Ureter (tissue), 1 donor: ENCODE data around the gene CSF2RB. TPM values are rescaled to one million over a fixed set of nuclear protein-coding genes. Genes with fewer than 3 reads are reported as not detected.
"Not testable (repeated sequence)": the region's sequence is repeated elsewhere in the genome, so short reads cannot be mapped to it uniquely, and the experiment has no call there.

Experiments used
- DNase-seq: peaks from one replicate; pipeline ENCODE4 v3.0.0-alpha.2; 2020; ENCODE audit warnings: low spot score
- total RNA-seq: library from RNA; stranded (reverse); gene quantifications from one replicate; pipeline ENCODE4 v1.2.4, GENCODE V29; 2023
- donor health status: DM: yes; HTN: yes; CAD: no.

Gene CSF2RB
- total RNA-seq, 1 donor from 2014 or later, result 8.6 TPM

DNA sequence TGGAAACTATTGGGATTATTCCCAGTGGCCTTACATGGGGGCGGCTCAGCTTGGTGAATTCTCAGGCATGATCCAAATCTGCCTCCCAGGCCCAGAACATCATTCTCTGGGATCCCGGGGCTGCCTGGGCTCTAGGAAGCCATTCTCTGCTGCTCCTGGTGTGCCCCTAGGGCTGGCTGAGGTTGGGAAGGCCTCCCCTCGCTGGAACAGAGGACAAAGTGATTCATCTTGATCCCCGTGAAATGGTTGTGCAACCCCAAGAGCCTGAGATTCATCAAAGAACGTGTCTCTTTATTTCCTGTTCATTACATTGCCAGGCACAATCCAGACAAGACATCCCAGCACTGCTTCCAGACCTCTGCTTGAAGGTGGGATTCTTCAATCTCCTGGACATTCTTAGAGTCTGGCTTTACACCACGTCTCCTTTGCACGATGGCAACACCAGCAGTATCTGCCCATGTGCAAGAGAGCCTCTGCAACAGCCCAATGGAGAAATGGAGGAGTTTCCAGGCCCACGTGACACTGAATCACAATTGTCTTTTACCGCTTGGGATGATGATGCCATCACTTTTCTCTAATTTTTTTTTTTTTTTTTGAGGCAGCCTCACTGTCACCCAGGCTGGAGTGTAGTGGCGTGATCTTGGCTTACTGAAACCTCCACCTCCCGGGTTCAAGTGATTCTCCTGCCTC lies 53.6 kb downstream of the CSF2RB start:
- no peak for DNase-seq

DNA sequence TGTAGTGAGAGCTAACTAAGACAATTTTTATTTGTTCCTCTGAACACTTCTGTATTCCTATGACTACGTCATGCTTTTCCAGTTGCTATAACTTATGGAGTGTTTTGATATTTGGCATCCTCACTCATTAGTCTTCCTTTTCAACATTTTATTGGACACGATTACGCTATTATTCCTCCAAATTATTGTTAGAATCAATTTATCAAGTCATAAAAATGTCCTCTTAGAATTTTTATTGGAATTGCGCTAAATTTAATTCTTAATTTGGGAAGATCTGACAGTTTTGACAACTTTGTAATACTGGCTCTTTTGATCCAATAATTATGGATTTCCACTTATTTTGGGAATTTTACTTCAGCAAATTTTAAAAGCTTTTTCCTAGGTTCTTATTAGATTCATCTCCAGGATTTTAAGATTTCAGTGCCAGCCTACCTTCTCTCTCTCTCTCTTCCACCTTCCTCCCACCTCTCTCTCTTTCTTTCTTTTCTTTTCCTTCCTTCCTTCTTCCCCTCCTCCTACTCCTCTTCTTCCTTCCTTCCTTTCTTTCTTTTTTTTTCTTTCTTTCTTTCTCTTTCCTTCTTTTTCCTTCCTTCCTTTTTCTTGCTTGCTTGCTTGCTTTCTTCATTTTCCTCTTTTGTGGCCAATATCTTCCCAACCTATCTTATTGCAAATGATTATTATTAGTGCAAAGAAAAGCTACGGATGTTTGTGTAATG lies 55.0 kb downstream of the CSF2RB start:
- no peak for DNase-seq

DNA sequence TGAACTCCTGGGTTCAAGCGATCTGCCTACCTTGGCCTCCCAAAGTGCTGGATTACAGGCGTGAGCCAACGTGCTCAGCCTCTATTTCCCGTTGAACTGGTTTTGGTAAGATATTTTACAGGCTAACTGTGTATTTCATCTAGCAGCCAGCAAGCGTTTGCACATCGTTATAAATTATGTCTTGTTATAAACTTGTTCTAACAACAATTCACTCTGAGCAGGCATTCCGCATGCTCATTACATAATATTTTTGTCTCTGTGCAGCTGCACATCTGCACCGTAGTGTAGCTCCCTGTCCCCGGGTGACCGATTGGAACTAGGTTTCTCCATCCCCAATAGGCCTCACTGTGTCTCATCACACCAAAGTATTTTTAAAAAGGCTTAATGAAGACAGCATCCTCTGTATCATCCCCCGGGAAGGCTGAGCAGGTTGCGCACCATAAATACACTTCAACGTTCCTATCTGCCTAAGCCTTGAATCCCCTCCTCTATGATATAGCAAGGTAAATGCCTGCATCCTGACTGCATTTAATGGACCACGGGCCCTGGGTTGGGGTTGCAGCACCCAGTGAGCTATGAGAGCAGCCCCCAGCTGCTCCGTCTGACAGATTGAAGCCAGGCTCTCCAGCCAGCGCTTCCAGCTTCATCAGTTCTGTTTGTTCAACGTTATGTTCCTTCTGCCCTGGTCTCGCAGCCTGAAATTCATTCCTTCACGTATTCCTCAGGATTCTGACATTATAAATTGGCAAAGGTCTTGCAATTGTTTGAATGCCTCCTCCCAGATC lies 58.1 kb downstream of the CSF2RB start:
- DNase-seq, result no peak

GRCh38 chr22:36976606-36977005 lies 63.2 kb downstream of the CSF2RB start:
- DNase-seq, result no peak

DNA sequence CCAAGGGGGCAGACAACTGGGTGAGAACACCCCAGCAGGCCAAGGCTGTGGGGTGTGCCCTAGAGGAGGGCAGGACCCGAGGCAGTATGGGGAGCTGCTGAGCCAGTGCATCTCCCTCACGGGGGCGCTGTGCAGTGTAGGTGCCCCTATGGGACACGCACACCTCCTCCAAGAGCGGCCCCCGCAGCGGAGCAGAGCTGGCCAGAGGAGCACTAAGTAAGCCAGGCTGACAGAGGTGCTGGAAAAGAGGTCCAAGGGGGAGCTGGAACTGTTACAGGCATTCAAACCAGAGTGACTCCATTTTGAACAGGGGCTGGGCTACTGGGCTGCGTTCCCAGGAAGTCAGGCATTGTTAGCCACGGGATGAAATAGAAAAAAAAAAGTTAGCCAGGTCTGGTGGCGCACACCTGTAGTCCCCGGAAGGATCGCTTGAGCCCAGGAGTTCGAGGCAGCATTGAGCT lies 64.0 kb downstream of the CSF2RB start:
- DNase-seq, result peak; percentile 57

DNA sequence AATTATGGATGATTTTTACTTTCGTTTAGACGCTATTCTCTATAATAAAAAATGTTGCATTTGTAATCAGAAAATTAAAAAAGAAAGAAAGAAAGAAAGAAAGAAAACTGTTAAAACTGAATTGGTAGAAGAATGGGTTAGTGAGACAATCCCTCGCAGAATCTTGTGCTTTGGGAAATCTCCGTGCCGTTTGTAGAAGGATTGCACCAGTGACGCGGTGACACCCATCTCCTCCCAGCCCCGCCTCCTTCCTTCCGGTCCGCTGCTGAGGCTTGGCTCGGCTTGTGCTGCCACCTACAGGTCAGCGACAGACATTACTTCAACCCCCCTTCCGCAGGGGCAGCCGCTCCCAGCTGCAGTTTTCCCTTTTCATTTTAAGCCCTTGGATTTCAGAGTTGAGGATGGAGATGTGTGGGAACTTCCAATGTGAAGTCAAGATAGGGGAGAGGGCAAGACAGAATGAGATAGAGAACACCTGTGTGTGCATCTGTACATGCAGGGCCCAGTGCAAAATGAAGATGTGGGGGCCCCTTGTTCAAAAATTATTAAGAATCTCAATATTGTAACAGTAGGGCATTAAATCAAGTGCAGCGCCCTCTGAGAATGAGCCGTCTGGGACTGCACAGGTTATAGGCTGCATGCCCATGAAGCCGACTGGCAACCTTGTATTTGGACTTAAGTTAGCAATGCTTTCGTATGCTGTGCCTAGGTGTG lies 64.7 kb downstream of the CSF2RB start:
- peak; percentile 93 for DNase-seq

DNA sequence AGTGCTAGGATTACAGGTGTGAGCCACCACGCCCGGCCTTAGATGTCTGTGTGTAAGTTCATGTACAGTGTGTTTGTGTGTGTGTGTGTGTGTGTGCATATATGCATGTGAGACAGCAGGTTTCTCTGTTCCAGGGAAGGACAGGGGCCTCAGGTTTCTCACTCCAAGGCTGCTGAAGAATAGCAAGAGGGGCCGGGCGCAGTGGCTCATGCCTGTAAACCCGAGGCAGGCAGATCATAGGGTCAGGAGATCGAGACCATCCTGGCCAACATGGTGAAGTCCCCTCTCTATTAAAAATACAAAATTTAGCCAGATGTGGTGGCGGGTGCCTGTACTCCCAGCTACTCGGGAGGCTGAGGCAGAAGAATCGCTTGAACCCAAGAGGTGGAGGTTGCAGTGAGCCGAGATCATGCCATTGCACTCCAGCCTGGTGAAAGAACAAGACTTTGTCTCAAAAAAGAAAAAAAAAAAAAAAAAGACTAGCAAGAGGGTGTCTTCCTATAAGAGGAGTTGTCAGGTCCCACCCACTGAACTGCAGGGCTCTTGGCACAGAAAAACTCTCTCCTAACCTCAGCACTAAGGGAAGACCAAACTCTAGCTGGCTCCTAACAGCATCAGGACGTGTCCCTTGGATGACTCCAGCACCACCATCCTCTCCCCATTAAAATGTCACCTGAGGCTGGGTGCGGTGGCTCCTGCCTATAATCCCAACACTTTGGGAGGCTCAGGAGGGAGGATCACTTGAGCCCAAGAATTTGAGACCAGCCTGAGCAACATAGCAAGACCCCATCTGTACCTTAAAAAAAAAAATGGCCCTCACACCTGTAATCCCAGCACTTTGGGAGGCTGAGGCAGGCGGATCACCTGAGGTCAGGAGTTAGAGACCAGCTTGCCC lies 65.8 kb downstream of the CSF2RB start:
- no peak for DNase-seq

DNA sequence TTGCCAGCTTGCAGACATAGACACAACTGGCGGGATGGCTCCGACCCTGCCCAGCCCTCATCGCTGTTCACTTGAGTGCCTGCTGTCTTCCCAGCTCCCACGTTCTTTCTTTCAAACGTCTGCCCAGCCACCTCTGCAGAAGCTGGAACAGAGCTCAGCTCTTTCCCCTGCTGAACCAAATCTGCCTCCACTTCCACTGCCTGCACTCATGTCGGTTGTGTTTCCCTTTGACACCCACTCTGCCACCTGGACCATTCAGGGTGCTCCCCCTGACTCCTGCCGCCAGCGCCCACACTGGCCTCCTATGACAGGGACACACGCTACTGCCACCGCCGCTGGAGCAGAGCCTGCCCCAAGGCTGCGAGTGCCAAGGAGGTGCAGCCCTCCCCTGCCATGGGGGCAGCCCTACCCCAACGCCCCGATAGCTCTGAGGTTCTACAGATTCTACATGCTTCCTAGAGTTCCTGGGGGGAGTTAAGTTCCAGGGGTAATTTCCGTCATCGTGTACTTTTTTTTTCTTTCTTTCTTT lies 67.9 kb downstream of the CSF2RB start:
- DNase-seq, result no peak

- DNase-seq, result no peak
Observed at GRCh38 chr22:36982136-36982535, 68.7 kb downstream of the CSF2RB start.

GRCh38 chr22:36985211-36985889 lies 71.9 kb downstream of the CSF2RB start:
- DNase-seq, result no peak

DNA sequence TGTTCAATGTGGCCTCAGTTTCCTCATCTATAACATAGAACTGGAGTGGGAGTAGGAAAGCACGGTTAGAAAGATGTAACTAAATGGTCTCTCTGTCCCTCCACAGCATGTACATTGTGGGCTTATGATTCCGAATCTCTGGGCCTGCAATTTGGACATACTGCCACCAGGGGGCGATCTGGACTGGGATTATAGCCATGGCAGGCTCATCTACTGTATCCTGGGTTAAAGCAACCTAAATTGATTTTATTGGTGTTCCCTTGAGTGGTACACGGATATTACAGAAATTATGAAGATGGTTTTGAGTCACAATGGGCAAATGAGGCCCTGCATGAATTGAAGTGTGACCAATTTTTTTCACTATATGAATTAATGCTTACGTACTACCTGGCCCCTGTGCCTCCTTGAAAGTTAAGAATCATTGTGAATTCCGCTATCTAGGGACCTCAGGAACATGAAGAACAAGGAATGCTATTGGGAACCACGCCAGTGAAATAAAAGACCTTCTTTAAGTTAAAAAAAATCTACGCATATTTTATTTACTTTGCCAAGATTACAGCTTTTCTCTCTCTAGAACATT lies 72.9 kb downstream of the CSF2RB start:
- no peak for DNase-seq

DNA sequence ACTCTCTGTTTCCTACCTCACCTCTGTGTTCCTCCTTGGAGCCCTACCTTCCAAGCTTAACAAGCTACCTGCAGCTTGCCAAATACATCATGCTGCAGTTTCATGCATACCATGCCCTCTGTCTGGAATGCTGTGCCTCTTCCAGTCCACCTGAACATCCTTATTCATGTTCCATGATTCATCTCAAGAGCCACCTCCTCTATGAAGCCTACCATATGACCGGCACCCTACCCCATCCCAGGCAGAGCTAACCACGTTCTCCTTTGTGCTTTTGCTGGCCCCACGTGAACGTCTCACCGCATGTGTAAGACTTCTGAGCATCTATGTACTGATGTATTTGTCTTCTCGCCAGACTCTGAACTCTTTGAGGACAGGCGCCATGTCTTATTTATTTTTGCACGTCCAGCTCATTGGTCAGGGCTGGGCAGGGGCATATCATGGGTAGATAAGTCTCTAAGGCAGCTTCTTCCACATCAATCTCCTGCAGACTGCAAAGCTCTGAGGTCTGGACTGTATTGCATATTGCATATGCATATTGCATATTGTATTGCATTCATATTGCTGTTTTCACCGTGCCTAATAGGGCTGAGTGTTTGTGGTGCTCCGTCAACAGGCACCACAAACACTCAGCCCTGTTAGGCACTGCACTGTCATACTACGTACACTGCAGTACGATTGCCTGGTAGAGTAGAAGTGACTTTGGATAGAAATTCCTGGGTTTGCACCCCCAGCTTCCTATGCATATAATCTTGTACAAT lies 74.8 kb downstream of the CSF2RB start:
- no peak for DNase-seq

- not testable (repeated sequence) for DNase-seq
Observed at GRCh38 chr22:36989012-36989411, 75.6 kb downstream of the CSF2RB start.

Other genes with a start within 250 kb of the CSF2RB start
- gene CACNG2, start 209.9 kb upstream of the CSF2RB start, total RNA-seq, result not detected
- gene IFT27, start 137.5 kb upstream of the CSF2RB start, total RNA-seq, result 41.2 TPM
- gene PVALB, start 96.6 kb upstream of the CSF2RB start, total RNA-seq, result 125 TPM
- gene NCF4, start 52.6 kb upstream of the CSF2RB start, total RNA-seq, result 27.2 TPM
- 53.4 TPM for gene TST, start 105.8 kb downstream of the CSF2RB start, total RNA-seq
- 42.7 TPM for gene MPST, start 106.1 kb downstream of the CSF2RB start, total RNA-seq
- 37.2 TPM for gene KCTD17, start 138.1 kb downstream of the CSF2RB start, total RNA-seq
- gene TMPRSS6, start 196.1 kb downstream of the CSF2RB start, total RNA-seq, result 0.31 TPM
- 7.5 TPM for gene IL2RB, start 236.3 kb downstream of the CSF2RB start, total RNA-seq